Transverse colon (tissue), 4 donors: ENCODE results near the gene GPR63. TPM values are rescaled to one million over a fixed set of nuclear protein-coding genes. Genes with fewer than 3 reads are reported as not detected.

Source experiments
- DNase-seq: peaks from one replicate; pipeline ENCODE4 v3.0.0-alpha.2; 2019
- H3K27ac ChIP-seq, 4 donors: fragments of 200-600 bp; sonication (generic); 2 replicates each; pipeline ENCODE4 v1.5.1; 2016 to 2018; ENCODE audit warnings: inconsistent platforms in 4 of 4
- H3K27me3 ChIP-seq: fragments of 200-600 bp; sonication (generic); 2 replicates; pipeline ENCODE4 v1.5.1; 2017; ENCODE audit warnings: inconsistent platforms
- H3K36me3 ChIP-seq, 4 donors: fragments of 200-600 bp; sonication (generic); 2 replicates each; pipeline ENCODE4 v1.5.1; 2017 to 2019; ENCODE audit warnings: inconsistent platforms in 4 of 4
- H3K4me1 ChIP-seq, 4 donors: fragments of 200-600 bp; sonication (generic); 2 replicates each; pipeline ENCODE4 v1.5.1; 2017 to 2020; ENCODE audit warnings: inconsistent platforms in 4 of 4
- H3K4me3 ChIP-seq, 4 donors: fragments of 200-600 bp; sonication (generic); 1 replicate in 1 of 4; 2 replicates in 3 of 4; pipeline versions ENCODE4 v1.5.1 to v1.6.1; 2017 to 2019; ENCODE audit warnings: inconsistent platforms in 4 of 4
- H3K9me3 ChIP-seq, 2 donors: fragments of 200-600 bp; sonication (generic); 2 replicates each; pipeline ENCODE4 v1.5.1; 2017 to 2019; ENCODE audit warnings: inconsistent platforms in 2 of 2
- EP300 ChIP-seq: sonication (generic); formaldehyde crosslinking; IDR thresholded peaks from one replicate; pipeline ENCODE4 v1.6.1; 2017; ENCODE audit warnings: antibody characterized with exemption, low read depth
- POLR2A ChIP-seq: fragments of 450-650 bp; IDR thresholded peaks from one replicate; pipeline ENCODE4 v1.6.1; 2016; ENCODE audit warnings: antibody characterized with exemption, mild to moderate bottlenecking, moderate library complexity
- POLR2AphosphoS5 ChIP-seq, 3 donors: sonication (generic); formaldehyde crosslinking; IDR thresholded peaks; one replicate each; pipeline ENCODE4 v1.6.1; 2016; ENCODE audit warnings: antibody characterized with exemption in 3 of 3
- WGBS, 2 donors: methylation state at CpG; one replicate each; pipeline ENCODE4 v1.1.5; 2018; ENCODE audit warnings: low coverage in 1 of 2; 5-methylcytosine and 5-hydroxymethylcytosine counted together
- in situ Hi-C, 4 donors: fragments of 200-750 bp; cut with MboI; loops; one replicate each; pipeline versions ENCODE4 v1.15.0 to v1.15.1; 2017; ENCODE audit warnings: low sequenced_read_pairs in 3 of 4, low pct_ligation_motif_present in 1 of 4, low pct_unique_long_range_greater_than_20kb in 1 of 4
- intact Hi-C: fragments of 100-400 bp; cut with DNase I; formaldehyde crosslinking; loops from one replicate; pipeline ENCODE4 v1.15.1; 2023; ENCODE audit warnings: low total_unique reads
- total RNA-seq, 4 donors: library from RNA; depleted of rRNA; stranded (reverse); fragments of >200 nt; gene quantifications; one replicate each; pipeline ENCODE4 v1.1.0, GENCODE V29; 2016
- TF ChIP-seq, protein P1 (sequence below), 5 experiments: fragments of 200-600 bp in 3 of 5; fragments of 450-650 bp in 2 of 5; sonication (generic) in 3 of 5; IDR thresholded peaks; 1 replicate in 2 of 5; 2 replicates in 3 of 5; pipeline ENCODE4 v1.5.1; 2016 to 2017; ENCODE audit warnings: antibody characterized with exemption in 5 of 5, inconsistent platforms in 3 of 5, mild to moderate bottlenecking in 2 of 5, moderate library complexity in 1 of 5

GPR63 gene
- total RNA-seq, 4 donors from 2014 or later = 0.82 to 2.4 (median 2.2) TPM; not detected in 1

DNA sequence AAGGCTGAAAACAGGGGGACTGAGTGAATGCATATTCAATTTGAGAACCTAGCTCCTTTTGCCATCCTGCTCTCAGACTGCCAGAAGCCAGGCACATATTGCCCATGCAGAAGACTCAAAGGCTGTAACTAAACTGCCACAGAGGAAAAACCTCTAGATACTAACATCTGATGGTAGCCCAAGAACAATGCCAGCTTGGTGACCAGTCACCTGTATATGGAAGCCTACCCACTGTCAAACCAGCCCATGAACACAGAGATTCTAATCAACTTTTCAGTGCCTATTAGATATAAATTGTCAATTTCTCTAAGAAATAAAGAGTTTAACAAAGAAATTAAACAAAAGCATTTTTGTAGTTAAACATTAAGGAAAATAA, 34.2 kb downstream of the GPR63 start:
- in situ Hi-C loops (no loop called here), intact Hi-C loops (no loop called here)
- DNase-seq = no peak
- H3K4me1 ChIP-seq = no peaks in the 10 kb centered on the region
- no peaks in the 10 kb centered on the region for H3K9me3 ChIP-seq
- no peak overlapping the region for H3K27ac ChIP-seq
- no peaks in the 10 kb centered on the region for H3K36me3 ChIP-seq
- TF ChIP-seq, protein P1, sequence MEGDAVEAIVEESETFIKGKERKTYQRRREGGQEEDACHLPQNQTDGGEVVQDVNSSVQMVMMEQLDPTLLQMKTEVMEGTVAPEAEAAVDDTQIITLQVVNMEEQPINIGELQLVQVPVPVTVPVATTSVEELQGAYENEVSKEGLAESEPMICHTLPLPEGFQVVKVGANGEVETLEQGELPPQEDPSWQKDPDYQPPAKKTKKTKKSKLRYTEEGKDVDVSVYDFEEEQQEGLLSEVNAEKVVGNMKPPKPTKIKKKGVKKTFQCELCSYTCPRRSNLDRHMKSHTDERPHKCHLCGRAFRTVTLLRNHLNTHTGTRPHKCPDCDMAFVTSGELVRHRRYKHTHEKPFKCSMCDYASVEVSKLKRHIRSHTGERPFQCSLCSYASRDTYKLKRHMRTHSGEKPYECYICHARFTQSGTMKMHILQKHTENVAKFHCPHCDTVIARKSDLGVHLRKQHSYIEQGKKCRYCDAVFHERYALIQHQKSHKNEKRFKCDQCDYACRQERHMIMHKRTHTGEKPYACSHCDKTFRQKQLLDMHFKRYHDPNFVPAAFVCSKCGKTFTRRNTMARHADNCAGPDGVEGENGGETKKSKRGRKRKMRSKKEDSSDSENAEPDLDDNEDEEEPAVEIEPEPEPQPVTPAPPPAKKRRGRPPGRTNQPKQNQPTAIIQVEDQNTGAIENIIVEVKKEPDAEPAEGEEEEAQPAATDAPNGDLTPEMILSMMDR (IDR thresholded peaks at IDR 0.05) = no peak
- TF ChIP-seq POLR2AphosphoS5 (IDR thresholded peaks at IDR 0.05) (no peak), POLR2A (no peak), EP300 (no peak)
- H3K4me3 ChIP-seq = no peak overlapping the region
- no peaks in the 10 kb centered on the region for H3K27me3 ChIP-seq

DNA sequence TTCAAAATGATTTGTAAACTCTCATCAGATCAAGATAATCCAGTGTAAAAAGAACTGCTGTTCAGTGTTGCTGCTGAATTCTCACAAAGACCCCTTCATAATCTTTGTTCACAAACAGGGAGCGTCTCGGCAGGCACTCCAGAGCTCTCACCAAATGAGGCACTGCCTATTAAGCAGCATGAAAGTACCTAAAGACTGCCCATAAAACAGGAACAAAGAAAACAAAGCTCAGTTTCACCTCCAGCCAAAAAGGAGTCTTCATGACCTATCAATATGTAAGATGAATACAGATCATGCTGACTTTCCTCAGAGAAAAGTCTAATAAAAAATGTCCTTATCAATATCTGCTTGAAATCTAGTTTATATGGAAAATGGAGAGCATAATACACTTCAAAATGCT, 41.8 kb downstream of the GPR63 start:
- H3K9me3 ChIP-seq = no peaks in the 10 kb centered on the region
- H3K4me3 ChIP-seq = no peak overlapping the region
- no peak overlapping the region for H3K27ac ChIP-seq
- no peaks in the 10 kb centered on the region for H3K36me3 ChIP-seq
- no peak for DNase-seq
- H3K27me3 ChIP-seq = no peaks in the 10 kb centered on the region
- WGBS, 2 donors = 72 to 84% methylated on average over 2 of the region's 2 CpGs
- no peak for TF ChIP-seq EP300
- TF ChIP-seq POLR2AphosphoS5 (IDR thresholded peaks at IDR 0.05) = no peak
- no peaks in the 10 kb centered on the region for H3K4me1 ChIP-seq
- intact Hi-C loops (no loop called here), in situ Hi-C loops (no loop called here)

DNA sequence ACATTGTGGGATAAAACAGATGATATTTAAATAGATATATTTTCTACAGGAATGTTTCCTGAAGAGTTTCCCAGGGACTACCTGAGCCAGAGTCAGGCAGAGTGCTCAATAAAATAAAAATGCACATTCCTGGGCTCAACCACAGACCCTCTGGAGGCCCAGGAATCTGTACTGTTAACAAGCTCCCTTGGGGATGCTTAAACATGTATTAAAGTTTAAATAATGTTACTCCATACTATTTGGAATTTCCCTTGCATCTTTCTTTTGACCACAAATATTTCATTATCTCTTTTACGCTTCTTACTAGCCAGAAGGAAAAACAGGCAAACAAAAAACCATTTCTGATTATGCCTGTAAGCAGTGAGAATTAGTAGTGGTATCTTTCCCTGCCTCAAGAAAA, 42.3 kb downstream of the GPR63 start:
- no peaks in the 10 kb centered on the region for H3K4me1 ChIP-seq
- DNase-seq = no peak
- TF ChIP-seq POLR2A = no peak
- no peak for TF ChIP-seq POLR2AphosphoS5 (IDR thresholded peaks at IDR 0.05)
- TF ChIP-seq, protein P1 (IDR thresholded peaks at IDR 0.05) = no peak
- no peak for TF ChIP-seq EP300
- no peaks in the 10 kb centered on the region for H3K9me3 ChIP-seq
- in situ Hi-C loops = no loop called here
- no peak overlapping the region for H3K4me3 ChIP-seq
- no peaks in the 10 kb centered on the region for H3K36me3 ChIP-seq
- 67% methylated on average over 1 of the region's 1 CpG for WGBS, 2 donors
- H3K27me3 ChIP-seq = no peaks in the 10 kb centered on the region
- intact Hi-C loops = no loop called here
- no peak overlapping the region for H3K27ac ChIP-seq

DNA sequence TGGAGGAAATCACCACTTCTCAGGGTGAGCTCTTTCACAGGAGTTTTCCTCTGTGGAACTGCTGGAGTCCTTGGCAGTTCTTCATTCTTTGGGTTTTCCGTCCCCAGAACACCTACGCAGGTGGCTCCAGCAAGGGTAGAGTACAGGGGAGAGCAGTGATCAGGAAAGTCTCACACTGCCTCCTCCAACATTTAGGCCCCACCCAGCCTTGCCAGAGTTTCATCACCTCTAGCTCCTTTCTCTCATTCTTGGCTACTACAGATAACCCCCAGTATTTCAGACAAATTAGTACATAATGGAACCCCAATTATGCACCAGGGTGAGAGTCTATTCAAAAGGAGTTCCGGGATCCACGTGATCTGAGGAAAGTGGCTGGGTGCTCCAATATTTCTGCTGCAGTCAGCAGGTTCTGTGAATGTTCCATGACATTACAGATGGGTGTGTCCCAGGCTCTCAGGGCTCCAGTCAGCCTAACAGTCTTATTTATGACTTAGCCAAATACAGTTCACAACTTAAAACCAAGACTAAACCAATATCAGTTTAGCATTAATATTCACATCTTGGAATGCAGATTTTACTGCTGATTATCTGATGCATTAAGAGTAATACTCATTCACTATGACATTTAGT, 44.6 kb downstream of the GPR63 start:
- Histone ChIP-seq H3K27ac (no peak overlapping the region), H3K4me3 (no peak overlapping the region), H3K27me3 (no peaks in the 10 kb centered on the region), H3K36me3 (no peaks in the 10 kb centered on the region), H3K4me1 (no peaks in the 10 kb centered on the region), H3K9me3 (no peaks in the 10 kb centered on the region)
- intact Hi-C loops (no loop called here), in situ Hi-C loops (no loop called here)
- DNase-seq = no peak
- 76 to 90% methylated on average over 3 to 4 of the region's 4 CpGs for WGBS, 2 donors
- no peak for TF ChIP-seq POLR2AphosphoS5 (IDR thresholded peaks at IDR 0.05)
- TF ChIP-seq POLR2A = no peak
- no peak for TF ChIP-seq EP300
- TF ChIP-seq, protein P1 (IDR thresholded peaks at IDR 0.05) = no peak

DNA sequence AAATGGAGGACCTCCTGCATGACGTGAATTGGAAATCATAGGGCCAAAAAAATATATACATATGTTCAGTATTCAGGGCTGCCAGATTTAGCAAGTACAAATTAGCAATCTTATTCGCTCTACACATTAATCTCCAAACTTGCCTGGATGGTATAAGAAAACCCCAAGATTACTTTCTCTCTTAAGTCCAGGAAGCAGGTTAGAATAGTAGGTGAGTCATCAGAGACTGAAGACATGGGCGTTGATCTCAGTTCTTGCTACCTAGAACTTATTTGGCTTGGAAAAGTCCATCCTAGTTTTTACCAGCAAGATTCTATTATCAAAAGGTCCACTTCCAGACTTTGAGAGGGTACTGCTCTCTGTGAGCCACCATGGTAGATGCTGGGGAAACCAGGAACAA, 47.4 kb downstream of the GPR63 start:
- no peak for DNase-seq
- H3K27me3 ChIP-seq = no peaks in the 10 kb centered on the region
- intact Hi-C loops = no loop called here
- H3K4me1 ChIP-seq = no peaks in the 10 kb centered on the region
- no peak overlapping the region for H3K4me3 ChIP-seq
- in situ Hi-C loops = no loop called here
- 74 to 75% methylated on average over 2 to 3 of the region's 3 CpGs for WGBS, 2 donors
- H3K36me3 ChIP-seq = no peaks in the 10 kb centered on the region
- H3K9me3 ChIP-seq = no peaks in the 10 kb centered on the region
- no peak overlapping the region for H3K27ac ChIP-seq
- TF ChIP-seq EP300 = no peak
- TF ChIP-seq, protein P1 (IDR thresholded peaks at IDR 0.05) = no peak
- TF ChIP-seq POLR2AphosphoS5 (IDR thresholded peaks at IDR 0.05) = no peak
- no peak for TF ChIP-seq POLR2A
